Measurements from ENCODE around the gene AQP12A. TPM values are rescaled to one million over a fixed set of nuclear protein-coding genes. Genes with fewer than 3 reads are reported as not detected.

The AQP12A gene
- total RNA-seq, 4 donors from 2014 or later = not detected

- ATAC-seq = no peak
- Histone ChIP-seq H3K9me3 (no peaks in the 10 kb centered on the region), H3K27me3 (peaks cover 20% of the 10 kb centered on the region), H3K36me3 (no peaks in the 10 kb centered on the region), H3K27ac (no peak overlapping the region), H3K4me3 (no peak overlapping the region), H3K4me1 (no peaks in the 10 kb centered on the region)
- WGBS, 2 donors (ENCODE audit: low coverage in 1 of 2) = 60% methylated on average over 1 of the region's 7 CpGs; no CpG with 5 or more reads in 1 of the 2 donors
- TF ChIP-seq EP300 (IDR thresholded peaks at IDR 0.05) = no peak
- no peak for TF ChIP-seq POLR2A (IDR thresholded peaks at IDR 0.05)
- no peak for TF ChIP-seq POLR2AphosphoS5 (IDR thresholded peaks at IDR 0.05)
- TF ChIP-seq CTCF (IDR thresholded peaks at IDR 0.05) = no peak
Measured at GRCh38 chr2:240737958-240738357, 46.3 kb downstream of the AQP12A start.

GRCh38 chr2:240739797-240740196 lies 48.1 kb downstream of the AQP12A start:
- Histone ChIP-seq H3K9me3 (no peaks in the 10 kb centered on the region), H3K27ac (no peak overlapping the region), H3K4me1 (no peaks in the 10 kb centered on the region), H3K36me3 (no peaks in the 10 kb centered on the region), H3K4me3 (no peak overlapping the region), H3K27me3 (peaks cover 17% of the 10 kb centered on the region)
- WGBS, 2 donors (ENCODE audit: low coverage in 1 of 2) = 100% methylated on average over 3 of the region's 16 CpGs; no CpG with 5 or more reads in 1 of the 2 donors
- ATAC-seq = no peak
- no peak for TF ChIP-seq POLR2A (IDR thresholded peaks at IDR 0.05)

- Histone ChIP-seq H3K27me3 (peaks cover 6% of the 10 kb centered on the region), H3K4me3 (no peak overlapping the region), H3K27ac (no peak overlapping the region), H3K9me3 (no peaks in the 10 kb centered on the region), H3K4me1 (no peaks in the 10 kb centered on the region), H3K36me3 (no peaks in the 10 kb centered on the region)
- ATAC-seq = no peak
- TF ChIP-seq CTCF (IDR thresholded peaks at IDR 0.05) (no peak), POLR2AphosphoS5 (IDR thresholded peaks at IDR 0.05) (no peak), POLR2A (IDR thresholded peaks at IDR 0.05) (no peak), EP300 (IDR thresholded peaks at IDR 0.05) (no peak)
- 100% methylated on average over 1 of the region's 18 CpGs; no CpG with 5 or more reads in 1 of the 2 donors for WGBS, 2 donors (ENCODE audit: low coverage in 1 of 2)
Measured at GRCh38 chr2:240741091-240741490, 49.4 kb downstream of the AQP12A start.

GRCh38 chr2:240742602-240743095 lies 51.0 kb downstream of the AQP12A start:
- 88 to 93% methylated on average over 2 to 4 of the region's 13 CpGs for WGBS, 2 donors (ENCODE audit: low coverage in 1 of 2)
- no peak overlapping the region for H3K27ac ChIP-seq
- TF ChIP-seq POLR2AphosphoS5 (IDR thresholded peaks at IDR 0.05) = no peak
- TF ChIP-seq POLR2A (IDR thresholded peaks at IDR 0.05) = no peak
- no peak for TF ChIP-seq CTCF (IDR thresholded peaks at IDR 0.05)
- TF ChIP-seq EP300 (IDR thresholded peaks at IDR 0.05) = no peak
- H3K27me3 ChIP-seq = peaks cover 6% of the 10 kb centered on the region
- H3K36me3 ChIP-seq = no peaks in the 10 kb centered on the region
- H3K4me3 ChIP-seq = no peak overlapping the region
- no peak for ATAC-seq
- no peaks in the 10 kb centered on the region for H3K9me3 ChIP-seq
- H3K4me1 ChIP-seq = no peaks in the 10 kb centered on the region

GRCh38 chr2:240745456-240745855 lies 53.8 kb downstream of the AQP12A start:
- Histone ChIP-seq H3K36me3 (no peaks in the 10 kb centered on the region), H3K27ac (no peak overlapping the region), H3K4me3 (no peak overlapping the region), H3K4me1 (no peaks in the 10 kb centered on the region), H3K9me3 (no peaks in the 10 kb centered on the region), H3K27me3 (no peaks in the 10 kb centered on the region)
- ATAC-seq = no peak
- TF ChIP-seq POLR2A (IDR thresholded peaks at IDR 0.05) = no peak
- 94% methylated on average over 3 of the region's 15 CpGs; no CpG with 5 or more reads in 1 of the 2 donors for WGBS, 2 donors (ENCODE audit: low coverage in 1 of 2)

GRCh38 chr2:240745962-240746361 lies 54.3 kb downstream of the AQP12A start:
- no peak for ATAC-seq
- no peaks in the 10 kb centered on the region for H3K27me3 ChIP-seq
- no peak for TF ChIP-seq CTCF (IDR thresholded peaks at IDR 0.05)
- TF ChIP-seq POLR2A (IDR thresholded peaks at IDR 0.05) = no peak
- no peak for TF ChIP-seq POLR2AphosphoS5 (IDR thresholded peaks at IDR 0.05)
- TF ChIP-seq EP300 (IDR thresholded peaks at IDR 0.05) = no peak
- H3K9me3 ChIP-seq = no peaks in the 10 kb centered on the region
- no CpG with 5 or more reads among the region's 15 CpGs for WGBS, 2 donors (ENCODE audit: low coverage in 1 of 2)
- no peaks in the 10 kb centered on the region for H3K4me1 ChIP-seq
- H3K4me3 ChIP-seq = no peak overlapping the region
- no peaks in the 10 kb centered on the region for H3K36me3 ChIP-seq
- H3K27ac ChIP-seq = no peak overlapping the region

Data from gastroesophageal sphincter (tissue), 4 donors.